GM10248 (cell line): ENCODE measurements around the gene FKBP8.
"Not testable (repeated sequence)": the region's sequence is repeated elsewhere in the genome, so short reads cannot be mapped to it uniquely, and the experiment has no call there.

ENCODE experiments used
- CTCF ChIA-PET: fragments of 300-600 bp; sonication (Branson Sonifier 250); formaldehyde crosslinking; extraction: SDS; loops from one replicate; lab custom pipeline; 2021; ENCODE audit warnings: antibody characterized with exemption; lab: Yijun Ruan, JAX
- POLR2A ChIA-PET: fragments of 350-650 bp; sonication (Branson Sonifier 250); formaldehyde crosslinking; extraction: SDS; loops from one replicate; lab custom pipeline; 2020; ENCODE audit warnings: antibody characterized with exemption; lab: Yijun Ruan, JAX
- DNase-seq: peaks from one replicate; pipeline ENCODE4 v3.0.0; 2012; ENCODE audit errors: extremely low spot score
- TF ChIP-seq, protein P1 (sequence below): IDR thresholded peaks from 2 replicates; pipeline ENCODE4 v1.5.1; 2012; ENCODE audit warnings: mild to moderate bottlenecking, low read depth; ENCODE audit errors: extremely low read depth, missing control alignments, control extremely low read depth

The FKBP8 gene

DNA sequence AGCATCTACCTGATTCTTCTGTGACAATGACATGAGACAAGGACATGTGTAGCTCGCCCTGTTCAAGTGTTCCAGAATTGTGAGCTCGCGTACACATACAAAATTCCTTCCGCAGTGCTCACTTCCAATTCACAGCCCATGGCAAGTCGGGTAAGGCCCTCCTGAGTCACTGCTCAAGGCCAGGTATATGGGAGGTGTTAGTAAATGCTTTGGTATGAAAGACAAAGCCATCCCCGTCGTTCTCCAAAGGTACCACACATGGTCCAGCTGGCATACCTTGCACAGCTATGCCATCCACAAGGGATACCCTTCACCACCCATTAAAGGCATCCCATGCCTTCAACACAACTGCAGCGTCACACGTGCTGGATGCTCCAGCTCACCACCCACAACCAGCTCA, 17.1 kb downstream of the FKBP8 start:
- TF ChIP-seq, protein P1, sequence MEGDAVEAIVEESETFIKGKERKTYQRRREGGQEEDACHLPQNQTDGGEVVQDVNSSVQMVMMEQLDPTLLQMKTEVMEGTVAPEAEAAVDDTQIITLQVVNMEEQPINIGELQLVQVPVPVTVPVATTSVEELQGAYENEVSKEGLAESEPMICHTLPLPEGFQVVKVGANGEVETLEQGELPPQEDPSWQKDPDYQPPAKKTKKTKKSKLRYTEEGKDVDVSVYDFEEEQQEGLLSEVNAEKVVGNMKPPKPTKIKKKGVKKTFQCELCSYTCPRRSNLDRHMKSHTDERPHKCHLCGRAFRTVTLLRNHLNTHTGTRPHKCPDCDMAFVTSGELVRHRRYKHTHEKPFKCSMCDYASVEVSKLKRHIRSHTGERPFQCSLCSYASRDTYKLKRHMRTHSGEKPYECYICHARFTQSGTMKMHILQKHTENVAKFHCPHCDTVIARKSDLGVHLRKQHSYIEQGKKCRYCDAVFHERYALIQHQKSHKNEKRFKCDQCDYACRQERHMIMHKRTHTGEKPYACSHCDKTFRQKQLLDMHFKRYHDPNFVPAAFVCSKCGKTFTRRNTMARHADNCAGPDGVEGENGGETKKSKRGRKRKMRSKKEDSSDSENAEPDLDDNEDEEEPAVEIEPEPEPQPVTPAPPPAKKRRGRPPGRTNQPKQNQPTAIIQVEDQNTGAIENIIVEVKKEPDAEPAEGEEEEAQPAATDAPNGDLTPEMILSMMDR, result no peak
- no peak for DNase-seq
- ChIA-PET CTCF (interaction anchor here (1.2 to 1.6 kb wide), 2 partner anchors 14 to 62 kb away, joined by 3 to 4 read pairs; partner anchors contain the start of gene REX1BD), POLR2A (interaction anchor here (0.6 to 0.7 kb wide), 2 partner anchors 246 to 318 kb away, joined by 3 read pairs; no protein-coding TSS in a partner anchor)

DNA sequence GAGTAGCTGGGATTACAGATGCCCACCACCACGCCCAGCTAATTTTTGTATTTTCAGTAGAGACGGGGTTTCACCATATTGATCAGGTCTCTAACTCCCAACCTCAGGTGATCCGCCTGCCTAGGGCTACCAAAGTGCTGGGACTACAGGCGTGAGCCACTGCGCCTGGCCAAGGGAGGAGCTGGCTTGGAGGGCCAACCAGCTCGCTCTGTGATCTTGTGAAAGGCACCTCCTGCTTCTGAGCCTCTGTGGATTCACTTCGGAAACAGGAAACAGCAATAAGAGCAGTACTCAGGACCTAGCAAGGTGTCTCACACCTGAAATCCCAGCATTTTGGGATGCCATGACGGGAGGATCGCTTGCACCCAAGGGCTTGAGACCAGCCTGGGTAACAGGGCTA, 19.5 kb downstream of the FKBP8 start:
- TF ChIP-seq, protein P1, result no peak
- no peak for DNase-seq
- POLR2A ChIA-PET, result interaction anchor here (1.5 kb wide), 1 partner anchor 17 kb away, joined by 3 read pairs; no protein-coding TSS in a partner anchor
- CTCF ChIA-PET, result interaction anchor here (1.1 to 5.9 kb wide), 3 partner anchors 9 to 74 kb away, joined by 4 to 43 read pairs (median 4); partner anchors contain the start of gene UBA52

GRCh38 chr19:18522862-18523440, 20.4 kb downstream of the FKBP8 start:
- ChIA-PET POLR2A (interaction anchor here (0.7 to 1.5 kb wide), 2 partner anchors 16 kb away, joined by 3 read pairs; no protein-coding TSS in a partner anchor), CTCF (interaction anchor here (1.0 to 5.9 kb wide), 6 partner anchors 10 to 73 kb away, joined by 3 to 43 read pairs (median 4); partner anchors contain the start of gene UBA52)
- not testable (repeated sequence) for DNase-seq

GRCh38 chr19:18522124-18522861, 21.1 kb downstream of the FKBP8 start:
- ChIA-PET CTCF (interaction anchor here (1.0 to 5.9 kb wide), 8 partner anchors 10 to 71 kb away, joined by 3 to 43 read pairs (median 4); no protein-coding TSS in a partner anchor), POLR2A (interaction anchor here (0.7 to 1.6 kb wide), 5 partner anchors 15 to 49 kb away, joined by 3 to 5 read pairs (median 3); partner anchors contain the start of gene UBA52)
- TF ChIP-seq, protein P1, result no peak
- DNase-seq, result peak; percentile 99

GRCh38 chr19:18521692-18522123, 21.7 kb downstream of the FKBP8 start, which contains the start of gene ELL:
Gene ELL, minus strand, starts transcription at chr19:18522070. Its CDS starts 15 bp downstream, at chr19:18522055.
- CTCF ChIA-PET, result interaction anchor here (1.1 to 5.9 kb wide), 8 partner anchors 9 to 73 kb away, joined by 4 to 43 read pairs (median 10); partner anchors contain the start of gene REX1BD
- DNase-seq, result no peak
- TF ChIP-seq, protein P1, result no peak
- POLR2A ChIA-PET, result interaction anchor here (0.6 to 1.6 kb wide), 4 partner anchors 15 to 1400 kb away, joined by 3 to 5 read pairs (median 4); partner anchors contain the start of gene UBA52

- DNase-seq, result no peak
- CTCF ChIA-PET, result interaction anchor here (0.8 to 5.9 kb wide), 24 partner anchors 8 to 327 kb away, joined by 3 to 43 read pairs (median 5); partner anchors contain the start of genes KXD1, REX1BD and UBA52
- POLR2A ChIA-PET, result interaction anchor here (0.6 to 1.6 kb wide), 5 partner anchors 11 to 1399 kb away, joined by 3 to 5 read pairs (median 4); partner anchors contain the start of gene UBA52
- TF ChIP-seq, protein P1, result no peak
These were observed 22.3 kb downstream of the FKBP8 start for GRCh38 chr19:18520848-18521691.
